ENCODE results near the gene ADAMTS6.
"Not testable (repeated sequence)": the region's sequence is repeated elsewhere in the genome, so short reads cannot be mapped to it uniquely, and the experiment has no call there.

Gene ADAMTS6

DNA sequence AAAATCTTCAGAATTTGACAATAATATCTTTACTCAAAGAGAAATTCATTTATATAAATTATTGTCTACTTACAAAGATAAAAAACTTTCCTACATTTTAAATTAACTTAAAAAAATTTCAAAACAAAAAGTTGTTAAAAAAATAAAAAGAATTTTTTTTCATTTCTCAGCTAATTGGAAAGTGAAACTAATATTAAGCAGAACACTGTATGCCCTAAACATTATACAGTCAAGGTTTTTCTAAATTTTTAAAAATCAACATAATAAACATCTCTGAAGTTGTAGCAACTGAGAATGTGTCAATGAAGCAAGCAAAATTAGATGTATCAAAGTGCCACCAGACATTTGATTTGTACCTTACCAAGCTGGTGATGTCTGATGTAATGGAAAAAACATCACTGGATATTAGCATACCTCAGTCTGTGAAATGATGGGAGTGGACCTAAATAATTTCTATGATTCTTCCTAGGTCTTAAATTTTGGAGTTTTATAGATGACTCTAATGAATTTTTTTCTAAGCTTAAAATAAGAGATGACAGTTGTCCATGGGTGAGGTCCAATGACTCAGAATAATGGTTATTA, 290.1 kb downstream of the ADAMTS6 start:
- DNase-seq: no peak

DNA sequence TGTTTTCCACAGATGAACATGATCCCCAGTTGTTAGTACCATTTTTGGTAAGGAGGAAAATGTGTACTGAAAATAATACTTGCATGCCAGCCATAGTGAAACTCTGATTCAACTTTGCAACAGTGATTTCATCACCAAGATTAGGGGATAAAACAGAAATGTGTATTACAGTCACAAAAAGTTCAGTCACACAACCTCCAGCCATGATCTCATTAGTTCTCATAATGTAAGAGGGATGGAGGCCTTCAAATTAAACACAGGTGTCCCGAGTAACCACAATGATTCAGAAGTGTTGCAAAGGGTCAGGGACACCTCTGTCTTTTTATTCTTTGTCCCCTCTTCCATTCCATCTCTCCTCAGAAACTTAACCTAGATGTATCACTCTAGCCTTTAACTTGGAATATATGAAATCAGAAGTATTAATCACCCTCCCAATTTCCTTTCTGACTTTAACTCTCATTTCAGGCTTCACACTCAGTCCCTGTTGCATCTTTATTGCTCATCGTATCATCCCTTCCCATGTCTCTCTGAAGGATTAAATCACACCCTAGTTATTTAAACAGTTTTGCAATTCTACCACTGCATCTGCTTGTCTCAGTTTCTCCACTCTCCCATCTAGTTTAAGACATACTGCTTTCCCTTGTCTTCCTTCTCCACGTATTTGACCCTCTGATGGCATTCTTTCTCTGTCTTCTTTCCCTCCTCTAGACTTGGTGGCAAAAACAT, 291.2 kb downstream of the ADAMTS6 start:
- no peak for DNase-seq

DNA sequence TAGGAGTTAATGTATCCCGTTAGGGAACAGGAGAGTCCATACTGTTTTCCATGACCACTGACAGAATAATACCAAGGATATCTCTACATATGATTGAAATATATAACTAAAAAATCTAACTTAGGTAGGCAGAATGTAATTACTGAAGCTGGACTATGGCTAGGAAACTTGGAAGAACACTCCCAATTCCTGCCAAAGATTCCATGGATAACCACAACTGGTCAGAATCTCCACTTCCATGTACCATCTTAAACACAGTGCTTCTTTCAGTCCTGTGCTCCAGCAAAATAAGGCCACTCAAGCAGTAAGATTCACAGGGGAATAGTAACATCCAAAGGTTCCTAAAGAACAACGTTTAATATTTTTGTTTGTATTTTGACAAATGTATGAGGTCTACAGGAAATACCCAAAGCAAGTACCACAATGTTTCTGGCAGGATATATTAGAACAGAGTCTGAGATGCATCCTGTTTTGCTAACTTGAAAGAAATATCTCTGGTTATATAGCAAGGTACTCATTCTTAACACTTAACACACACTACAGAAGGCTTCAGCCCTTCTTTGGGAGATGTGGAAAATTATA, 295.0 kb downstream of the ADAMTS6 start:
- no peak for DNase-seq

DNA sequence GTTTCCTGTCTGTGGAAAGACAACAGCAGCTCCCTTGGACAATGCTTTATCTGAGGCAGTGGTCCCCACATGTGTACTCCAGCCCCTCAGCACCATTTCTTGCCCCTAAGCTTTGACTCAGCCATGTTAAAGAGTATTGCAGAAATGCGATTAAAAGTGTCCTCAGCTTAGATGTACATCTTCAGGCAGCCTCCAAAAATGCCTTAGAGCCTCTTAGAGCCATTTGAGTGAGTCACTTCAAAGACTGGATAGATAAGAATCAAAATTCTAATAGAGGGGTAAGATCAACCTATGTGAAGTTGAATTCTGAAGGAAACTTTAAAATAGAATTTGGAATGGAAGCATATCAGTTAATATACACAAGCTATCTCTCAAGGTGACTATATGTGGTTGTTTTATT, 296.3 kb downstream of the ADAMTS6 start:
- no peak for DNase-seq

DNA sequence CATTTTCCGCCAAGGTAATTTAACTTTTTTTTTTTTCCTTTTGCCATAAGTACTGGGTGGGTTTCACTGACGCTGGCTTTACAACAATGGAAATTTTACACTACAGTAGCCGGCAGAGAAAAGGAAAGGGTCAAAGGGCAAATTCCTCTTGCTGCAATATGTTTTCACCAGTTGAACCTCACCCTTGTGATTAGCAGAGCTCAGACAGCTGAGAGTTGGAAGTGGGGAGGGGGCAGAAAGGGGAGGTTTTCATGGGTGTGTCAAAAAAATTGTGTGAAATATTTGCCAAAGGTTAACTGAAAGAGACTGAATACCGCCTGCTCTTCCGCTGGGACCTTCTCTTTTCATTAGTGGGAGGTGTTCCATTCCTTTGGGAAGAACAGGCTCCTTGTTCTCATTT, 296.9 kb downstream of the ADAMTS6 start:
- no peak for DNase-seq

DNA sequence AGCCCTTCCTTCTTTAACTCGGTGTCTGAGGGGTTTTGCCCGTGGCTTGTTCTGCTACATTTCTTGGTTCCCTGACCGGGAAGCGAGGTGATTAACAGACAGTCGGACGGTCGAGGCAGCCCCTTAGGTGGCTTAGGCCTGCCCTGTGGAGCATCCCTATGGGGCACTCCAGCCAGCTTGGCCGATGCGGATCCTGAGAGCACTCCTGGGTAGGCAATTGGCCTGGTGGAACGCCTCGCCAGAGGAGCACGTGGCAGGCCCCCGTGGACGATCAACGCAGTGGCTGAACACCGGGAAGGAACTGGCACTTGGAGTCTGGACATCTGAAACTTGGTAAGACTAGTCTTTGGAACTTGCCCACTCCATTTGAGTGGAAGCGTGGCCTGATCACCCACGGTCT, 307.5 kb downstream of the ADAMTS6 start:
- DNase-seq: not testable (repeated sequence)

DNA sequence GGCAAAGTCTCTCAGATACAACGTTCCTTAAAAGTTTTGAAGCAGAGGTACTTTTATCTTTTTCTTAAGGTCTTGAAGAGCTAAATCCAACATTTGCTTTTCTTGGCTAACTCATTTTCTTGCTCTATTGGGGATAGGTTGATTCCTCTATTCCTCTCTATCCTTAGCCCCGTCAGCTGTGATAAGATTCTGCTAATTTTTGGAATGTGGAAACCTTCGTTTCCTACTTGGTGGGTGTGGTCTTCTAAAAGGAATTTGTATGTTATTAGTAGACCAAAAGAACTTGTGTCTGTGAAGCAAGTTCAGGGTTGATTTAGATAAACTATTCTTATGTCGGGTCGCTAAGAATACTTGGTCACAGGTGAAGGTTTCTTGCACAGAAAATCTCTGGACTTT, 308.6 kb downstream of the ADAMTS6 start:
- DNase-seq: no peak

DNA sequence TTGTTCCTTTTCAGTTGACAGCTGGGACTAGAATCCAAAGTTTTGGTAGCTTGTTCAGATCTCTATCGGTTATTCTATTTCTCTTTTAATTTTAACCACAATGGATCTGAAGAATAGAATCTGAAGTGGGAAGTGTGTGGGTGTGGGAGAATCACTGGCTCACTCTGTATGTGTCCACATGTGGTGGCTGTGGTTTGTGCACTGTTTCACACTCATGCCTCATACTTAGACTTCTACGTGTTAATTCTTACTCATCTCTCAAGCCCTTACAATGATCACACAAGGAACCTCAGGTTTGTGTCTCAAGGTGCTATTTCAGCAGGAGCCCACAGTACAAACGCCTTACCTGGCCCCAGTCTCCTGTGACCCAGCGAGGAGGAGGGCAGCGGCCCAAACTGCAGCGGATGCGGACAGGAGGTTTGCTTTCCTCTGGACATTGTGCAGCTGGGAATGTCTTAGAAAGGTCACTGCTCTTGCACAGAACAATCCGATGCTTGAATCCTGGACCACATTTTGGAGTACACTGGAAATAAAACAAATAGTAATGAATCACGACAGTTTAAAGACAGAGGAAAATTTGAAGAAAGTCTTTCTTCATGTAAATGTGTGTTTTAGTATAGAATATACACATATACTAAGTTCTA, 309.1 kb downstream of the ADAMTS6 start:
- peak; percentile 82 for DNase-seq

DNA sequence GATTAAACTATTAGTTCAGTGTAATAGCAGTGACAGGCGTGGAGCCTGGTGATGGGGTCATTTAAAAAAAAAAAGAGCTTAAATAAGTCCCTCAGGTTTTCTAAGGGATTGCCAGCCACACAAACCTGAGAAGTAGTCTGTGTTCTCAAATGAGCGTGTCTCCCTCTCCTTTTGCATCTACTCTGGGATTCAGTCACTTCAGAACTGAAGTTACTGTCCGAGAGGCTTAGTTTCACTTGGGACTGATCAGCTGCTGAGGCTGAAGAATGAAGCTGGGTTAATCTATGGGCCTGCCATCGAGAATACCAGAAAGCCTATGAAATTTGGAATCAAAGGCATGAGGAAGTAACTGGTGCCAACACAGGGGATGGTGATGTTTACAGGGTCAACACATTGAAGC, 310.1 kb downstream of the ADAMTS6 start:
- no peak for DNase-seq

DNA sequence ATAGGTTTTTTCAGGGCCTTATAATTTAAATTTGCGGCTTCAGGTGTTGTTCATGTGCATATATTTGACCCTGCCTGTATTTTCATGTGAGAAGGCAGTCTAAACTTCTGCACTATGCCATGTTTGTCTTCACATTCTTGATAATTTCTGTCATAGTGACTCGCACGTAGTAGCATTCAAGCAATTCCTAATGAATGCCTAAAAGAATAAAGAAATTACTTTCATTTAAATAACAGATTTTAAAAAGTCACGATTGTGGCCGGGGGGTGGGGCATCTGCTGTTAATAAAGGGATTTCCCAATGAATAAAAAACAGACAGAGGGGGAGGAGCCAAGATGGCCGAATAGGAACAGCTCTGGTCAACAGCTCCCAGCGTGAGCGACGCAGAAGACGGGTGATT, 318.0 kb downstream of the ADAMTS6 start:
- DNase-seq: no peak

DNA sequence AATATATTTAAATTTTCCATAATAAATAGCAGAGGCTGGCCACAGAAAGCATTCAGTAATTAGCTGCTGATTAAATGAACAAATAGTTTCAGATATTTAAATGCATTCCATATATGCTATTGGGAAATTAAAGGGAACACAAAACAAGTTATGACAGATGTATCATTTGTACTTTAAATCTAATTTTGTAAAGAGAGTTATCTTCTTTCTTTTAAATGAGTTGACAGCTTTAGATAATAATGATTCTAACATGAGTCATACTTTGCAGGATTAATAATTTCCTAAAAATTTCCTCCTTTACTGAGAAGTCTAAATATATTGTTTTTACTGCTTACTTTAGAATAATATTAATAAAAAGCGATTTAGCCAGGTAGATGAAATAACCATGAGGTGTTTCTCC, 320.1 kb downstream of the ADAMTS6 start:
- DNase-seq: no peak

DNA sequence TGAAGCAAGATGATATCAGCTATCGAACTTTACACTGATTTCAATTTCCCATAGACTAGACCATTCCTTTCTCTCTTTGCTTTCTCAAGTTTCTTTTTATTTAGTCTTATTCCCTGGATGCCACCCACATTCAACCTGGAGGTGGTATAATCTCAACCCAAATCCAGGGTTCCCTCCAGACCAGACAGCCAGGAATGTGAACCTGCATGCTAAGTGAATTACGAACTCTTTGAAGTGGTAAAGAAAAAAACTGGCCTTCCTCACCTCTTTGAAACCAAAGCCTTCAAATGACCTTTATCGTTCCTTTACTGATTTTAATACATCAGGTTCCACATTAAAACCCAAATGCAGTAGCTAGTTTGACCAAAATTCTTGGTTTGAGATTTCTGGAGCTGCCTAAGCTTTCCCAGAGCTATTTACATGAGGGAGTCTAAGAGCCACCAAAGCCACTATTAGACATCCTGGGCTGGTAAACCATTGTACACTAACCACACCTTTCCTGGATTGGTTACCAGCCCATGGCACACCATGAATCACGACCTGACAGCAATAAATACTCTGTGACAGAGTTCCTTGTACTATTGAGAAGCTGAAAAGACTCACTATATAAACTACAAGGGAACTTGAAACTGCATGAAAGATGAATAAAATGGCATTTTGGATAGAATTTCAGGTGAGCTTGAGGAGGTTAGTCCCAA, 323.7 kb downstream of the ADAMTS6 start:
- DNase-seq: no peak

DNA sequence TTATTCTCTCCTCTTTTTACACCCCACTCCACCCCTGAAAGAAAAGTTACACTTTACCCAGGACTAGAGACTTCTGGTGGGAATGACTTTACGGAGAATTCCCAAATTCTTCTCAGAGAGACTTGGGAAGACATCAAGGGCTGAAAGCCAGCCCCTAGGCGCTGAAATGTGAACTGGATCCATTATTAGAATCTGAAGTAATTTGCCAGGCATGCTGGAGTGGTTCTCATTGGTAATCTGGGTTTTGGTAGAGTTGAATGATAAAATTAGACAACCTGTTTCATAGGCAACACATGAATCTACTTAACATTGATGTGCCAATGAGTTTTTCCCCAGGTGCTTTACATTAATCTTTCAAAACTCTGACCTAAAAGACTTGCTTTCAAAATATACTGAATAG, 324.8 kb downstream of the ADAMTS6 start:
- DNase-seq: no peak

DNA sequence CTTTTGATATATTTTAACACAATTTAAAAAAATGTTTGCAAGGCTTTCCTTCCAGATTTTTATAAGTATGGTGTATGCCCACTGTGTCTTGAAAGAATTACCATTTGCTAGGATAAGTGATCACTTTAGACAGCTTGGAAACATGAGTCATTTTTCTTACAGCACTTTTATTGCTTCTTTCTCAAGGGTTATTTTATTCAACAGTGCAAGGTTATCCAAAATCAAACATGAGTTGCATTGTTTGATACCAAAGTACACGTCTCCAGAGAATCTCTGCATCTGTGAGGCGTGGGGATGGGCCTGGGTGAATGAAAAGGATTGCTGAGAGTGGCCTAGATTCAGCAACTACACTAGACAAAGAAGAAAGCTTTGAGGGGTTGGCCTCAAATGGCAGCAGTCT, 329.6 kb downstream of the ADAMTS6 start:
- no peak for DNase-seq

DNA sequence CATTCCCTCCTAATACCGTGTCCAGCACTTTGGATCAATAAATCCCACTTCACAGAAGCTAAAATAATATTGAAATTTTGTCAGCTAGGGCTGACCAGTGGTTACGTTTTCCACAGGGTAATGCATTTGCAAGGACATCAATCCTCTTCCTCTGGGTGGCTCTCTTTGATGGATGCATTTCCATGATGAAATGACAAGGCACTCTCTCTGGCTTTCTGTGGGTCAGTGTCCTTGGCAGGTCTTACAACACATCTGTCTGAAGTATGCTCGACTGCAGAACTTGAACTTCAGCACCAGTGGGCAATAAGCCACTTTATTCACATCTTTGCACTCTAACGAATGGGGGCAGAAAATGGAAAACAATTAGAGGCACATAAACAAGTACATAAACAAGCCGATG, 330.1 kb downstream of the ADAMTS6 start:
- DNase-seq: no peak

DNA sequence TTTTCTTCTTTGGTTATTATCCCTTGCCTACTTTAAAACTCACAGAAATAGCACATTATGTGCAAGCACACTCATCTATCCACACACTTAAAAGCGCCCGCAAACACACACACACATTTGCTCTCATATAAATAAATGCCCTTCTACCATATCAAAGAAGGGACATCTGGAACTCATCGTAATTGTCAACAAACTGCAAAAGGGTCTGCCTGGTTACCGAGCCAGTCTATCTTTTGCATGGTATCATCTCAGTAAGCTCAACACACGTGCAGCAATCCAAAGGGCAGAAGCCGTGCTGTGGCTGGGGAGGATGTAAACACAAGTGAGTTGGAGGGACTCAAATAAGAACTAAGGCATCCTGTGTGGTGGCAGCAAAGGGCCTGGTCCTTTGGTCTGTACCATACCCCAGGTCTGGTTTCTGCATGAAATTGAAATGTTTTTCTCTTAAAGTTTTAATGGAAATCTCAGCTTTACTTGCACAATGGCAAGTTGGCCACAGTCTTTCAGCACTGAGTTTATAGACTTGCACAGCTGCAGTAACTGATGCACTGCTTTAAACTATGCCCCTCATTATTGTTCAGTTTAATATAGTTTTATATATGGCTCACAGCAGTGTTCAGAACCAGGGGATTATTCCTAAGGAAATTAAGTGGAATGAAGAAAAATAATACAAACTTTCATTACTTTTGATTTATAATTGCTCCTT, 331.0 kb downstream of the ADAMTS6 start:
- no peak for DNase-seq

DNA sequence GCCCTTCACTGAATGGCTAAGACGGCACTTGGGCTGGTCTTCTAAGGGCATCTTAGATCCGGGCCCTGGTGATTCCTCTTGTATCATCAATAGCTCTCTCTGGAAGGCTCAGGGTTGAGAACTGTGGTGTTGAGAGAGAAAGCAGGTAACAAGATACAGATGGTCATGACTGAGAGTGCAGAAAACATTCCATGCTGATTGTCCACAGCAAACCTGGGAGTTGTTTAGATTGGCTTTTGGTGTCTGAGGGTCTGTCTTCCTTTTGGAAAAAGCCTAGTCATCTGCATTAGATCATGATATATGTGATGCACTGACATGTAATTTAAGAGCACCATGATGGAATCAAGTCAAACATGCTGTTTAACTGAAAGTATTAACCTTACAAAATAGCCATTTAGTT, 331.9 kb downstream of the ADAMTS6 start:
- no peak for DNase-seq

DNA sequence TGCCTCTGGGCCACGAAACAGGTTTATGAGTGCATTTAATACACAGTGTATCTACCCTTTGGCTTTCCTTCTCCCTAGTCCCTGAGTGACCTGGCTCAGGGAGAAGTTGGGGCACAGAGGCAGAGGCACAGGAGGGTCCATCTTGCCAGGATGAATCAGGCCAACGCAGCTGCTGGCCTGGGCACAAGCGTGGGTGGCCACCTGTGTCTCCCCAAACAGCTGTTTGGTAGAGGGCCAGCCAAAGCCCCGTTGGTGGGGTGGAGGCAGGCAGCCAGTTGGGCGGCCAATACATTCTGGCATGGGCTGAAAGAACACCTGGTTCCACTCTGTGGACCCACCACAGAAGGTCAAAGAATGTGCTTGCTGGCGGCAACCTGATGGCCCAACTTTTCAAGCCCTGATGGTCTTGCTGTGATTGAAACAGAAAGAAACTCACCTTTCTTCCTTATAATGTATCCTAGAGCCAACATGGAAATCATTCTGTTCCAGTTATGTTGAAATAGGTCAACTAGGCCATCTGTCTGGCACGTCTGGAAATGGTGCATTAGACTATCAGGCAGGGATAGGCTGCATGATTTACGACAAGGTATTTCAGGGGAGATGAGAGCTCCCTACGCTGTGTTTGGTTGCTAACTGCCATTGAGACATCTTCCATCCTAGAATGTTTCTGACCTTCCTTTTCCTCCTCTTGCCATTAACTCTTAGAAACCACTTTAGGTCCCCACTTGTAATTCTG, 337.4 kb downstream of the ADAMTS6 start:
- DNase-seq: no peak

DNA sequence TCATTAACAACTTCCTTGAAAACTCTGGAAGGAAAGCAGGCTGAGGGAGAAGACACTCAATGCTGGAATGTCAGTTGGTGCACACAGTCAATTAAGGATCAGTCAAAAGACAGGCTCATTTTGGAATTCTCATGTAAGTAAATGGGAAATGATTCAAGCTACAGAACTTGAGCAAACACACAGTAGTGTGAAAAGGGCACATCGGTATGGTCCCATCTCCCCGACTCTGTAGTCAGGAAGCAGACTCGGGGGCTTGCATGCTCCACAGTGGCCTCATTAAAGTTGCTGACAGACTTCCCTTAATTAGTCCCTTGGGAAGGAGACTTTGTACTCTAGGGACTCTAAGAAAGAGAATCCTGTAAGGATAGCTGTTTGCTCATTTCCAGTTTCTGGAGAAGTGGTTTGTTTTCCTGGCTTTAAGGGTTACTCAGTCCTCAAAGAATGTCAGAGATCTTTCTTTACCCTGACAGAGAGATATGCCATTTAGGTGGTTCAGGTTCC, 339.2 kb downstream of the ADAMTS6 start:
- no peak for DNase-seq

DNA sequence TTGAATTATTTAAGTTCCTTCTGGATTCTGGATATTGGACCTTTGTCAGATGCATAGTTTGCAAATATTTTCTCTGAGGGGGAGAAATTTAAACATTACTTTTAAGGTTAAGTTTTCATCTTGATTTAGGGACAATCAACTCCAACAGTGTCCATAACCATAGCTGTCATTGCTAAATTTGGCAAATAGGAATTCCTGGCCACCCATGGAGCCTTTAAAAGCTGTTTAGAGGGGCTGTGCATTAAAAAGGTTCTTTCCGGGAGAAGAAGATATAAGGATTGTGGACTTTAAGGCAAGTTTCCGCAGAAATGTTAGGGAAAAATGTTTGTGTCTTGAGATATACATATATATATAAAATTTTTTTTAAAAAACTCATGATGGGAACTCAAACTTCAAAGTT, 339.7 kb downstream of the ADAMTS6 start:
- no peak for DNase-seq

DNA sequence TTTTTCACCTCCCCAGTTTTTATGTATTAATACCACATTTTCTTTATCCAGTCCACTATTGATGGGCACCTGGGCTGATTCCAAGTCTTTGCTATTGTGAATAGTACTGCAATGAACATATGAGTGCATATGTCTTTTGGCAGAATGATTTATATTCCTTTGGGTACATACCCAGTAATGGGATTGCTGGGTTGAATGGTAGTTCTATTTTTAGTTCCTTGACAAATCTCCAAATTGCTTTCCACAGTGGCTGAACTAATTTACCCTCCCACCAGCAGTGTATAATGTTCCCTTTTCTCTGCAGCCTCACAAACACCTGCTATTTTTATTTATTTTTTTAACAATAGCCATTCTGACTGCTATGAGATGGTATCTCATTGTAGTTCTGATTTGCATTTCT, 340.2 kb downstream of the ADAMTS6 start:
- DNase-seq: no peak

DNA sequence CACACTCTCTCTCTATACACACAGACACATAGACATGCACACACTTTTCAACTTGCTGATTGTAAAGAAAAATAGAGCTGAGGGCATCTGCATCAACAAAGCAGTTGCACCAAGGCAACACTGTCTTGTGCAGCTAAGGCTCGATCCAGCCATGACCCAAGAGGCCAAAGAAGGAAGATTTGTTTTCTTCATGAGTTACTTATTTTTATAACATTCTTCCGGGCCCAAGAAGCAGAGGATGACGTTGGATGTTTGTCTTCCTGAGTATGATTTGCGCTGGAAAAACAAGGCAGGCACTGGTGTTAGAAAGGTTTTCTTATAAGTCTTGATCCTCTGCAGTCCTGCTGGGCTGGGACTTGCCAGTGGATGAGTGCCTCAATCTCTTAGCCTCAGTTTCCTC, 344.1 kb downstream of the ADAMTS6 start:
- no peak for DNase-seq

Measured in stimulated activated CD4-positive, alpha-beta T cell treated with anti-CD3 and anti-CD28 coated beads, Interleukin-1b, Interleukin-23, amount 100 ng/mL, for 48 hours (primary cell).